A549 treated with AZD2906 at 1 μM for 4 hours (cell line): ENCODE measurements around the gene SLC39A8. TPM values are rescaled to one million over a fixed set of nuclear protein-coding genes. Genes with fewer than 3 reads are reported as not detected.

ENCODE experiments used
- total RNA-seq: library from RNA; stranded (reverse); fragments of 200-300 nt; extraction: Qiagen RNA extraction; gene quantifications from 5 replicates; pipeline ENCODE4 v1.2.3, GENCODE V29; 2022

Gene SLC39A8
- 9.3 to 10.3 TPM (median 9.5 TPM) in 5 replicates for total RNA-seq

GRCh38 chr4:102344954-102345794 lies at the start of gene SLC39A8:
TSS of gene SLC39A8 (minus strand) at chr4:102345482. CDS start at chr4:102344662, 820 bp downstream.

Other genes starting within 250 kb of the SLC39A8 start
- 17.2 to 19.5 TPM (median 19.2 TPM) in 5 replicates for gene NFKB1, start 155.9 kb upstream of the SLC39A8 start, total RNA-seq